ENCODE results near the gene CRB2. TPM values are rescaled to one million over a fixed set of nuclear protein-coding genes. Genes with fewer than 3 reads are reported as not detected.

The CRB2 gene
- total and polyA plus RNA-seq, 8 donors, result 0.02 to 0.08 TPM; not detected in 6

- H3K9me3 ChIP-seq, result no peaks in the 10 kb centered on the region
- H3K4me3 ChIP-seq, result no peak overlapping the region
- intact Hi-C loops (cut with DNase I), result loop anchor here in 1 of 3 donors (10.0 kb wide), 1 partner anchor 60 kb away; no protein-coding TSS in a partner anchor
- TF ChIP-seq CTCF (IDR thresholded peaks at IDR 0.05), result no peak
- H3K27ac ChIP-seq, result no peak overlapping the region
- no peaks in the 10 kb centered on the region for H3K27me3 ChIP-seq
- no peaks in the 10 kb centered on the region for H3K4me1 ChIP-seq
- FAIRE-seq (no peak), DNase-seq (peak in 1 of 6 donors; percentile 29), ATAC-seq (no peak)
- no peaks in the 10 kb centered on the region for H3K36me3 ChIP-seq
- 89 to 92% methylated on average over 6 of the region's 6 CpGs for WGBS, 2 donors
These were observed 68.7 kb downstream of the CRB2 start for GRCh38 chr9:123424552-123425225.

GRCh38 chr9:123425261-123425821 is 69.3 kb downstream of the CRB2 start:
- ATAC-seq (no peak), FAIRE-seq (no peak), DNase-seq (peak in 1 of 6 donors; percentile 30)
- H3K4me1 ChIP-seq, result no peaks in the 10 kb centered on the region
- H3K27me3 ChIP-seq, result no peaks in the 10 kb centered on the region
- no peaks in the 10 kb centered on the region for H3K9me3 ChIP-seq
- intact Hi-C loops (cut with DNase I), result loop anchor here in 1 of 3 donors (10.0 kb wide), 1 partner anchor 61 kb away; no protein-coding TSS in a partner anchor
- no peak overlapping the region for H3K27ac ChIP-seq
- WGBS, 2 donors, result 91 to 93% methylated on average over 20 of the region's 20 CpGs
- TF ChIP-seq CTCF (IDR thresholded peaks at IDR 0.05), result no peak
- H3K4me3 ChIP-seq, result no peak overlapping the region
- no peaks in the 10 kb centered on the region for H3K36me3 ChIP-seq

- TF ChIP-seq CTCF (IDR thresholded peaks at IDR 0.05), result no peak
- ATAC-seq (no peak), DNase-seq (peak in 1 of 6 donors; percentile 17), FAIRE-seq (no peak)
- Histone ChIP-seq H3K27ac (no peak overlapping the region), H3K4me1 (no peaks in the 10 kb centered on the region), H3K36me3 (no peaks in the 10 kb centered on the region), H3K9me3 (no peaks in the 10 kb centered on the region), H3K4me3 (no peak overlapping the region), H3K27me3 (no peaks in the 10 kb centered on the region)
- intact Hi-C loops (cut with DNase I), result loop anchor here in 1 of 3 donors (10.0 kb wide), 1 partner anchor 61 kb away; no protein-coding TSS in a partner anchor
- WGBS, 2 donors, result 89 to 90% methylated on average over 6 of the region's 6 CpGs
These were observed 69.9 kb downstream of the CRB2 start for GRCh38 chr9:123425836-123426365.

- H3K36me3 ChIP-seq, result no peaks in the 10 kb centered on the region
- H3K4me3 ChIP-seq, result no peak overlapping the region
- FAIRE-seq, result no peak
- H3K4me1 ChIP-seq, result no peaks in the 10 kb centered on the region
- H3K9me3 ChIP-seq, result no peaks in the 10 kb centered on the region
- H3K27me3 ChIP-seq, result no peaks in the 10 kb centered on the region
- intact Hi-C loops (cut with DNase I), result loop anchor here in 1 of 3 donors (10.0 kb wide), 1 partner anchor 62 kb away; no protein-coding TSS in a partner anchor
- no peak for ATAC-seq
- WGBS, 2 donors, result 80 to 92% methylated on average over 2 of the region's 2 CpGs
- no peak overlapping the region for H3K27ac ChIP-seq
- DNase-seq, result no peak
- no peak for TF ChIP-seq CTCF (IDR thresholded peaks at IDR 0.05)
These were observed 70.4 kb downstream of the CRB2 start for GRCh38 chr9:123426406-123426805.

Small RNAs within 50 kb of the gene (microRNA-seq; reads per million reads assigned to microRNA genes)
- gene MIR601, result 0 reads per million in 2 donors

Other genes starting within 250 kb of the CRB2 start
- 10 to 100 TPM; 10.8 to 17.8 (median 13.5) TPM for gene STRBP, start 87.6 kb upstream of the CRB2 start, total RNA-seq
- gene STRBP, start 87.6 kb upstream of the CRB2 start, polyA plus RNA-seq, result 1 to 10 TPM; 8.0 to 9.9 TPM